ENCODE results near the gene KIF3A.
"Not testable (repeated sequence)": the region's sequence is repeated elsewhere in the genome, so short reads cannot be mapped to it uniquely, and the experiment has no call there.

The KIF3A gene

DNA sequence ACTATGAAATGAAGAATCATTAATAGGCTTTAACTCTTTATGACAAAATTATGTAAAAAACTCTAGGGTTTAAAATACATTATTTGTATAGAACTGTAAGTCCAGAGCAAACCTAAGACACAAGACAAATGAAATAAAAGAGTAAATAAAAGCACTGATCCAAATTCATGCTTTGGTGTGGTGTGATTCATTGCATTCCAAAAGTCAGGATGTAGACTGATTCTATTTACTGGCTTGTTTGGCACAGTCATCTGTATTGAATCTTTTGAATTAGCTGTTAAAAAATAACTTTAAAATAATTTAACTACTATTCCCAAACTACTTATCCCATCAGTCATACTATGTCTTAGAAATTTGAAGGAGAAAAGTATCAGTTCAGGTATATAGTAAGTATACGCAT lies 32.5 kb downstream of the KIF3A start:
- Histone ChIP-seq H3K9me3 (replicated peaks; ENCODE audit: insufficient read depth, low read length) (no peaks in the 10 kb centered on the region), H3K36me3 (replicated peaks; ENCODE audit: insufficient read depth, low read length) (0 out of 2 replicates have a peak, but pooled peaks cover 3% of the 10 kb centered on the region), H4K20me1 (ENCODE audit: insufficient read depth, low read length) (no peaks in the 10 kb centered on the region), H3K27me3 (replicated peaks; ENCODE audit: insufficient read depth, low read length) (no peaks in the 10 kb centered on the region), H3K4me2 (ENCODE audit: low read depth, low read length) (no peak overlapping the region), H2AFZ (ENCODE audit: low read length) (no peak overlapping the region), H3K79me2 (ENCODE audit: low read length) (no peaks in the 10 kb centered on the region), H3K27ac (ENCODE audit: low read length) (no peak overlapping the region), H3K4me3 (ENCODE audit: low read length) (no peak overlapping the region), H3K9me2 (replicated peaks; ENCODE audit: insufficient read depth, low read length) (no peaks in the 10 kb centered on the region), H3F3A (ENCODE audit: insufficient read depth, low read length) (no peaks in the 10 kb centered on the region), H3K9ac (ENCODE audit: low read length) (no peak overlapping the region), H3K4me1 (ENCODE audit: low read length) (no peaks in the 10 kb centered on the region)
- TF ChIP-seq EZH2 (optimal IDR thresholded peaks at IDR 0.05; ENCODE audit: low read depth, low read length) (no peak), EZH2phosphoT487 (IDR thresholded peaks at IDR 0.05; ENCODE audit: low read length) (no peak)
- TF ChIP-seq, protein P1, sequence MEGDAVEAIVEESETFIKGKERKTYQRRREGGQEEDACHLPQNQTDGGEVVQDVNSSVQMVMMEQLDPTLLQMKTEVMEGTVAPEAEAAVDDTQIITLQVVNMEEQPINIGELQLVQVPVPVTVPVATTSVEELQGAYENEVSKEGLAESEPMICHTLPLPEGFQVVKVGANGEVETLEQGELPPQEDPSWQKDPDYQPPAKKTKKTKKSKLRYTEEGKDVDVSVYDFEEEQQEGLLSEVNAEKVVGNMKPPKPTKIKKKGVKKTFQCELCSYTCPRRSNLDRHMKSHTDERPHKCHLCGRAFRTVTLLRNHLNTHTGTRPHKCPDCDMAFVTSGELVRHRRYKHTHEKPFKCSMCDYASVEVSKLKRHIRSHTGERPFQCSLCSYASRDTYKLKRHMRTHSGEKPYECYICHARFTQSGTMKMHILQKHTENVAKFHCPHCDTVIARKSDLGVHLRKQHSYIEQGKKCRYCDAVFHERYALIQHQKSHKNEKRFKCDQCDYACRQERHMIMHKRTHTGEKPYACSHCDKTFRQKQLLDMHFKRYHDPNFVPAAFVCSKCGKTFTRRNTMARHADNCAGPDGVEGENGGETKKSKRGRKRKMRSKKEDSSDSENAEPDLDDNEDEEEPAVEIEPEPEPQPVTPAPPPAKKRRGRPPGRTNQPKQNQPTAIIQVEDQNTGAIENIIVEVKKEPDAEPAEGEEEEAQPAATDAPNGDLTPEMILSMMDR (IDR thresholded peaks at IDR 0.05; ENCODE audit: low read length), result no peak
- no peak for DNase-seq

GRCh38 chr5:132695956-132696355 lies 41.4 kb downstream of the KIF3A start:
- Histone ChIP-seq H3K9me3 (replicated peaks; ENCODE audit: insufficient read depth, low read length) (no peaks in the 10 kb centered on the region), H3K9me2 (replicated peaks; ENCODE audit: insufficient read depth, low read length) (no peaks in the 10 kb centered on the region), H4K20me1 (ENCODE audit: insufficient read depth, low read length) (no peaks in the 10 kb centered on the region), H3K4me3 (ENCODE audit: low read length) (no peak overlapping the region), H2AFZ (ENCODE audit: low read length) (no peak overlapping the region), H3F3A (ENCODE audit: insufficient read depth, low read length) (no peaks in the 10 kb centered on the region), H3K79me2 (ENCODE audit: low read length) (no peaks in the 10 kb centered on the region), H3K9ac (ENCODE audit: low read length) (no peak overlapping the region), H3K36me3 (replicated peaks; ENCODE audit: insufficient read depth, low read length) (no peaks in the 10 kb centered on the region; the same call in 1 of the 2 replicates), H3K27ac (ENCODE audit: low read length) (no peak overlapping the region), H3K4me1 (ENCODE audit: low read length) (peaks cover 5% of the 10 kb centered on the region; the same call in 1 of the 2 replicates), H3K4me2 (ENCODE audit: low read depth, low read length) (no peak overlapping the region), H3K27me3 (replicated peaks; ENCODE audit: insufficient read depth, low read length) (no peaks in the 10 kb centered on the region)
- TF ChIP-seq EZH2 (optimal IDR thresholded peaks at IDR 0.05; ENCODE audit: low read depth, low read length) (no peak), EZH2phosphoT487 (IDR thresholded peaks at IDR 0.05; ENCODE audit: low read length) (no peak)
- TF ChIP-seq, protein P1 (IDR thresholded peaks at IDR 0.05; ENCODE audit: low read length), result no peak
- DNase-seq, result no peak

DNA sequence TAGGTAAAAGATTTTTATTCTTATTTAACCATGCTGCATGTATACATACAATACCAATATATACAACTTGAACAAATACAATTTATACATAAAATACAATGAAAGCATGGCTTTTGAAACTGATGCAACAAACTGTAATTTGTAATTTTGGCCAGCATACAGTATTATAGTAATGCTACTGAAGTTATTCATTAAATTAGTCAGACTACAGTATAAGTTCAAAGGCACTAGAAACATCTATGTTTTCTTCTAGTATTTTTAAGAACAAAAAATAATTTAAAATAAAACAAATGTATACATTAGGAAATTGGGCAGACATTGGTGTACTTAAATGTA lies 44.7 kb downstream of the KIF3A start:
- Histone ChIP-seq H2AFZ (ENCODE audit: low read length) (no peak overlapping the region), H3K4me3 (ENCODE audit: low read length) (no peak overlapping the region), H3F3A (ENCODE audit: insufficient read depth, low read length) (no peaks in the 10 kb centered on the region), H3K79me2 (ENCODE audit: low read length) (no peaks in the 10 kb centered on the region), H3K9me2 (replicated peaks; ENCODE audit: insufficient read depth, low read length) (no peaks in the 10 kb centered on the region), H3K9me3 (replicated peaks; ENCODE audit: insufficient read depth, low read length) (no peaks in the 10 kb centered on the region), H3K36me3 (replicated peaks; ENCODE audit: insufficient read depth, low read length) (no peaks in the 10 kb centered on the region), H3K9ac (ENCODE audit: low read length) (no peak overlapping the region), H3K4me1 (ENCODE audit: low read length) (peaks cover 5% of the 10 kb centered on the region; the same call in 1 of the 2 replicates), H3K4me2 (ENCODE audit: low read depth, low read length) (no peak overlapping the region), H3K27me3 (replicated peaks; ENCODE audit: insufficient read depth, low read length) (no peaks in the 10 kb centered on the region), H3K27ac (ENCODE audit: low read length) (no peak overlapping the region), H4K20me1 (ENCODE audit: insufficient read depth, low read length) (no peaks in the 10 kb centered on the region)
- no peak for TF ChIP-seq EZH2 (optimal IDR thresholded peaks at IDR 0.05; ENCODE audit: low read depth, low read length)
- TF ChIP-seq EZH2phosphoT487 (IDR thresholded peaks at IDR 0.05; ENCODE audit: low read length), result no peak
- TF ChIP-seq, protein P1 (IDR thresholded peaks at IDR 0.05; ENCODE audit: low read length), result no peak
- no peak for DNase-seq

DNA sequence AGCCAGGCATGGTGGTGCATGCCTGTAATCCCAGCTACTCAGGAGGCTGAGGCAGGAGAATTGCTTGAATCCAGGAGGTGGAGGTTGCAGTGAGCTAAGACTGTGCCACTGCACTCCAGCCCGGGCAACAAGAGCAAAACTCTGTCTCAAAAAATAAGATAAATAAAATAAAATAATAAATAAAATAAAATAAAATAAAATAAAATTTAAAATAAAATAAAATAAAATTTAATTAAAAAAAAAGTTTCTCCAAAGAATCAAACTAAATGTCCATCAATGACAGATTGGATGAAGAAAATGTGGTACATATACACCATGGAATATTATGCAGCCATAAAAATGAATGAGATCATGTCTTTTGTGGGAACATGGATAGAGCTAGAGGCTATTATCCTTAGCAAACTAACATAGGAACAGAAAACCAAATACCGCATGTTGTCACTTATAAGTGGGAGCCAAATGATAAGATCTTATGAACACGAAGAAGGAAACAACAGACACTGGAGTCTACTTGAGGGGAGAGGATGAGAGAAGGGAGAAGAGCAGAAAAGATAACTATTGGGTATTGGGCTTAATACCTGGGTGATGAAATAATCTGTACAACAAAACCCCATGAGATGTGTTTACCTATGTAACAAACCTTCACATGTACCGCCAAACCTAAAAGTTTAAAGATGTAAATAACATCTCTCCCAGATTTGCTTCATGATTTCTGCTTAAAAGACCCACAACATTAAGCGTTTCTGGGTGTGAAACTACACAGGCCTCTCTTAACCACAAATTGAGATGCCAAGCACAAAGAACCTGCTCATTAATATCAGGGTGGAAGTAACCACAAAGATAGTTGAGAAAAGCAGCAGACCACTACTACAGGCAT lies 45.4 kb downstream of the KIF3A start:
- H3K4me3 ChIP-seq (ENCODE audit: low read length); H3K9me2 ChIP-seq (replicated peaks; ENCODE audit: insufficient read depth, low read length); H3K9ac ChIP-seq (ENCODE audit: low read length); H3F3A ChIP-seq (ENCODE audit: insufficient read depth, low read length); H3K36me3 ChIP-seq (replicated peaks; ENCODE audit: insufficient read depth, low read length); H2AFZ ChIP-seq (ENCODE audit: low read length); H3K4me2 ChIP-seq (ENCODE audit: low read depth, low read length); H4K20me1 ChIP-seq (ENCODE audit: insufficient read depth, low read length); H3K27me3 ChIP-seq (replicated peaks; ENCODE audit: insufficient read depth, low read length); H3K9me3 ChIP-seq (replicated peaks; ENCODE audit: insufficient read depth, low read length); H3K27ac ChIP-seq (ENCODE audit: low read length); H3K79me2 ChIP-seq (ENCODE audit: low read length); H3K4me1 ChIP-seq (ENCODE audit: low read length): not testable (repeated sequence)
- DNase-seq, result peak; percentile 52

Data from MM.1S (cell line).